Left hindlimb (tissue), 1 donor: ENCODE results near the gene PRKCA.

Experiments
- DNase-seq: peaks from one replicate; pipeline ENCODE4 v3.0.0-alpha.2; 2018

PRKCA gene

GRCh38 chr17:66789961-66790437 is 487.6 kb downstream of the PRKCA start:
- no peak for DNase-seq

DNA sequence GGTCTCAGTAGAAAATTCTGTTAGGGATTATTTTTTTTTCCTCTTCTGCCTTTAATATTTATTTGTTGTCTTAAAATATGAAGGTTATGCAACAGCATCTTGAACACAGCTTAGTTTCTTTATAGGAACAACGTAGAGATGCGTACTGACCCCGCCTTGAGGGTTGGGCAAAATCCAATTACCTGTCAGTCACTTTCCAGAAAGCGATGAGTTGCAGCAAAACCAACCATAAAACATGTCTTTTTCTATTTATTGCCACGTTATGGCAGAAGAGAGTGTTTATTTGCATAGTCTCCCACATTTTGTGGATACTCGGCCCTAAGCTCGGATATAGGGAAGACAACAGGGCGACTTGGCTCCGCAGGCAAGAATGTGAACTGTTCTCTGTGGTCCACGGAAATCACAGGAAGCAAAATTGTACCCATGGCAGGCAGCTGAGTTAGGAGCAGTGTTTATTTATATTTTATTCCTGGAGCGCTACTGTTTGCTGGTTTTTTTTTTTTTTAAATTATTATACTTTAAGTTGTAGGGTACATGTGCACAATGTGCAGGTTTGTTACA is 488.2 kb downstream of the PRKCA start:
- DNase-seq = no peak

DNA sequence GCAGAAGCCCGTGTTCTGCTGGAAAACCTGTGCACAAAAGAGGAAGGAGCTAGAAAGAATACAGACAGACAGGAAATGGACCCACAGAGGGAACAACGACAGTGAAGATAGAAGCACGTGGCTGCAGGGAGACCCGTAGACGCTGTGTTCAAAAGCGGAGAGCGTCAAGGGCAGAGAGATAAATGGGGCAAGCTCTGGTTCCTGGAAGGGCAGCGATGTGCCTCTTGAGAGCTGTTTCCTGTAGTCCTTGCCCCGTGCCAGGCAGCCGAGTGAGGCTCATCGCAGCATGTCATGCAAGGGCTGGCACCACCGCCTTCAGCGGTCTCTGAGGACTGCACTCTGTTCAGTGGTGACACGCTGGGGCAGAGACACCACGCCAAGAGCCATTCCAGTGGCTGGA is 488.9 kb downstream of the PRKCA start:
- DNase-seq = no peak

DNA sequence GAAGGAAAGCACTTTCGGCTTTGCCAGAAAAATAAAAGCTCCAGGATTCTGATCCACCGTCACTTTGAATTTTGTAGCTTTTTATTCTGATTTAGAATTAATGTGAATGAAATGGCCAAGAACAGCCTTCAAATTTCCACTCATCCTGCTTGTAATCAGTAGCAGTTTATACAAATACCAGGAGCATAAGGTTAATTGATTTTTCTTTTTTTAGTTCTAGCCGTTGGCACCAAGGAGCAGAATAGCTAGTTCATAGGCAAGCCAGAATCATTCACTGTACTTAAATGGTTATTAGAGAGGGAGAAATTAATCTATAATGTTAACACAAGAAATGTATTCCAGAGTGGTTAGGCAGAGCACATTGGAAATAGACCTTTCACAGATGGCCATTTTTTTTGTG is 491.4 kb downstream of the PRKCA start:
- DNase-seq = no peak

- DNase-seq = no peak
These were observed 493.1 kb downstream of the PRKCA start for GRCh38 chr17:66795486-66795885.

DNA sequence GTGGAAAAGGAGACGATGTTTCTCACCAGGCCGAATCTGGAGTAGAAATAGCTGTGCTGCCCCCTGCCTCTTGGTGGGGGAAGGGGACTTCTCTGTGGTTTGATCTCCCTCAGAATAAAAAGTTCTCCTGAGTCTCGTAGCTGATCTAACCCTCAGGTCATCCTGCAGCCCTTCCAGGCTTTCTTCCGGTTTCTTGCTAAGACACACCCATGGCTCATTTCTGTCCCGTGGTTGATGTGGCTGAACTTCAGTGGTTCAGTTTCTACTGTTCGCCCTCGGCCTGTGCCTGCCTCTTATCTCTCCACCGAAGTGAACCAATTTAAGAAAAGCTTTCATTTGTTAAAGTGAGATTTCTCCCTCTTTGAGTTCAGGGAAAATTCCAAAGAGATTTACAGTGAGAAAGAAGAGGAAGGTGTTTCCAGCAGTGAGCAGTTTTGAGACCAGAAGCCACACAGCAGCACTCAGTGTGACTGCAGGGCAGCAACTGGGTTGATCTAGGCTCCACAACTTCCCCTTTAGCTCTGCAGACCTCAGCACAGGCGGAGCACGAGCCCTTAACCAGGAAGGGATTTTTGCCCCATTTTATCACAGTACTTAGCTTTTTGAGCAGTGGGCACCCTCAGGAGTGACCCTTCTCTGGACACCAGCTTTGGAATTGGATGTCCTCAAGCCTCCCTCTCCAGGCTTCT is 497.6 kb downstream of the PRKCA start:
- no peak for DNase-seq

DNA sequence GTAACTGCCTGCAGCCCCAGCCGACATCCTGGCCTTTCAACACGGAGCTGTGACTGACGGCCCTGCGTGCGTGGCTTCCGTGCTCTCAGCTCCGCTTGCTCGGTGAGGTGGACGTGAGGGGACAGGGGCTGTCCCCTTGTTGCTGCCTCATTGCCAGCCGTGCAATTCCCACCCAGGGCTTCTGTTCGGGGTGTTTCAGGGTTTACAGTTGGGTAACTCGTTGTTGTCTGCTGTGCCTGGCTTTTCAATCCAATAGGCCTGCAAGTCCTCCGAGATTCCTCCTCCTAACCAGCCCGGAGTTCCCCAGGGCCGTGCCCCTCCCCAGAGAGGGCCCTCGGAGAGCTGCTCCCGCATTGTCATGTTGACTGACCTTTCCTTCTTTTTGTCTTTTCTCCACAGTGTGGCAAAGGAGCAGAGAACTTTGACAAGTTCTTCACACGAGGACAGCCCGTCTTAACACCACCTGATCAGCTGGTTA is 501.1 kb downstream of the PRKCA start:
- DNase-seq = no peak

GRCh38 chr17:66805567-66805966 is 503.2 kb downstream of the PRKCA start:
- no peak for DNase-seq

DNA sequence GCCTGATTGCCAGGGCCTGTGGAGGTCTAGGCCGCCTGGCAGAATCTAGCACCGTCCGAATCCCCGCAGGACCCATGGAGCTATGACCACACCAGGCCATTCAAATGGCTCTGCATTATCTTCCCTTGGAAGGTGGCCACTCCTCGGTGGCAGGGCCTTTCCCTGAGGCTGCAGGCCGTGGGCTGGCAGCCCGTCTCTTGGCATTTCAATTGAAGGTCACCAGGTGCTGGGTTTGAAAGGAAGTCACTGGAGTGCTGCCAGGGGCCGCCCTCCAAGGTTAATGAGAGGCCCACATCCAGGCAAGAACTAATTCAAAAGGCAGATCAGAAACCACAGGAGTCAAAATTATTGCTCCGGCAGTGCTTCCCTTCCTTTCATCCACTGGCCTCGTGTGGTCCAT is 504.8 kb downstream of the PRKCA start:
- DNase-seq = no peak

- no peak for DNase-seq
These were observed 507.0 kb downstream of the PRKCA start for GRCh38 chr17:66809408-66809807.

DNA sequence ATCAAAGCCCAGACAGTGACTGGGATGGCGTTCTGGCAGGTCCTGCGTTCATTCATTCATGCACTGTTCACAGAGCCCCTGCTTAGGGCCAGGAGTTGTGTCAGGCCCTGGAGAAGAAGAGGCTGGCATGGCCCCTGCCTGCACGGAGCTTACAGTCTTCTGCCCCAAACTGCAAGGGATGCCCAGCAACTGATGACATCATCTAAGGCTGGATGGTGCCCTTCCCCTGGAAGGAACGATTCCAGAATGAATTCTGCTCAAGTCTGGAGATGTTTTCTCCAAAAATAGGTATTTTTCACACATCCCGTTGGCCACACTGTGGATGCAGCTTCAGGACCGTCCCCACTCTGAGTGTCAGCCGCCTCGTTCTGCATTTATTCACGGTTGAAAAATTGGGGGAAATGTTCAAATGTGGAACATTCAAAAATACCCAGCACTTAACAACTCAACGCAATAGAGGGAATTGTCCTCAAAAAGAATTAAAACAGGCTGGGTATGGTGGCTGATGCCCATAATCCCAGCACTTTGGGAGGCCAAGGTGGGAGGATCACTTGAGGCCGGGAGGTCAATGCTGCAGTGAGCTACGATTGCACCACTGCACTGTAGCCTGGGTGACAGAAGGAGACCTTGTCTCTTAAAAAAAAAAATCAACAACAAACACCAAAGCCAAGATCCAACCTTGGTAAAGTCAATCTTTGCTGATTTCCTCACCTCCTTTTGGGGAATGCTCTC is 508.7 kb downstream of the PRKCA start:
- DNase-seq = no peak

DNA sequence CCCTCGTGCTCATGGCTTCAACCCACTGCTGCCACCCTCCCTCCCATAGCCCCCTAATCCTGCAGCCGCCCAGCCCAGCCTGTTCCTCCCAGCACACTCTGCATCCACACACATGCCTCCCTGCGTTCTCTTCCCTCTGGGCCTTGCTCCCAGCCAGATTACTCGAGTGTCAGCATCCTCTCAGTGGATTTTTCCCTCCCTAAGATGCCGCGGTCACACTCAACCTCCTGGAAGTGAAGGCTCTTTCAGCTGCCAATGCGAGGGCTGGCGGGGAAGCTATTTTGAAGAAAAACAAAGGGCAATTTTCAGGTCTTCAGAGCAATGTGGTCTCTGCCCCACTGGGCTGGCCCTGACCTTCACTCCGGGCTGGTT is 509.3 kb downstream of the PRKCA start:
- no peak for DNase-seq

- no peak for DNase-seq
These were observed 510.2 kb downstream of the PRKCA start for GRCh38 chr17:66812571-66812970.

DNA sequence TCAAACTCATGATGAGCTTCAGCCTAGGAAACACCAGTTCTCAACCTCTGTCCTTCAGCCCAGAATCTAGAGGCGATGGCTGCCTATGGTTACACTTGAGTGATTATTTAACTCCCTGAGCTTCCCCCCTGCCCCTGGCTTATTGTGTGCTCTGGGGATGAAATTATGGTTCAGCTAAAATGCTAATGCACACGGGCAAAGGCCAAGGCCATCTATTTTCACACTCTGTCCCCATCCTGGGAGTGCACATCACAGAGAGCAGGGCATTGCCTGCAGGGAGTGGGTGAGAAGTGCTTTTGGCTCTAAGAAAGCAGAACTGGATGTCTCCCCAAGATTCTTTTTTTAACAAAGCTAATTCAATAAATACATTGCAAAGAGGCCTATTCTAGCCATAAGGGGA is 510.9 kb downstream of the PRKCA start:
- DNase-seq = no peak

- DNase-seq = no peak
These were observed 511.6 kb downstream of the PRKCA start for GRCh38 chr17:66814026-66814425.

DNA sequence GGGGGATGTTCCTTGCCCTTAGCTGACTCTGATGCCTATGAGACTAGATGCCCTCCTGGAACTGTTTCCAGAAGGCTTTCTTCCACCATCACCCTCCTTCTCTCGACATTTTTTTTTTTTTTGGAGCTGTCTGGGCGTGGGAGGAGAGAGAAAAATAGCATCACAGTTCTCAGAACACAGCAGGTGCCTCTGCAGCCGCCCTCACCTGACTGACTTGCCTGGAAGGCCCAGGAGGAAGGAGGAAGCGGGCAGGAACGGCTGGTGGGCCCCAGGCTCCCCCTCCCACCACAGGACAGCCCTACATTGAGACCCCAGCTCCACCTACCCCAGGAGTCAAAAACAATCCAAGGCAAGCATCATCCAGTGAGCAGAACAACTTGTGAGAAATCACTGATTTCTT is 512.2 kb downstream of the PRKCA start:
- no peak for DNase-seq

DNA sequence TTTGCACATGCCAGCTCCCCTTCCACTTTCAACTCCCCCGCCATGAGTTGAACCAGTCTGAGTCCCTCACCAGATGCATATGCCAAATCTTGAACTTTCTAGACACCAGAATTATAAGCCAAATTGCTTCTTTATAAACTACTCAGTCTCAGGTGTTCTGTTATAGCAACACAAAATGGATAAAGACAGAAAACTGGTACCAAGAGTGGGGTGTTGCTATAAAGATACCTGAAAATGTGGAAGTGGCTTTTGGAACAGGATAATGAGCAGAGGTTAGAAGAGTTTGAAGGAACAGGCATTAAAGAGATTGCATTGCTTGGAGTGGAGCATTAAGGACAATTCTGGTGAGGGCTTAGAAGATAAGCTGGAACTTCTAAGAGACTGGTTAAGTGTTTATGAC is 515.3 kb downstream of the PRKCA start:
- DNase-seq = no peak

- DNase-seq = no peak
These were observed 517.1 kb downstream of the PRKCA start for GRCh38 chr17:66819466-66819865.

- no peak for DNase-seq
These were observed 519.6 kb downstream of the PRKCA start for GRCh38 chr17:66822009-66822408.

- DNase-seq = no peak
These were observed 524.4 kb downstream of the PRKCA start for GRCh38 chr17:66826856-66827255.

DNA sequence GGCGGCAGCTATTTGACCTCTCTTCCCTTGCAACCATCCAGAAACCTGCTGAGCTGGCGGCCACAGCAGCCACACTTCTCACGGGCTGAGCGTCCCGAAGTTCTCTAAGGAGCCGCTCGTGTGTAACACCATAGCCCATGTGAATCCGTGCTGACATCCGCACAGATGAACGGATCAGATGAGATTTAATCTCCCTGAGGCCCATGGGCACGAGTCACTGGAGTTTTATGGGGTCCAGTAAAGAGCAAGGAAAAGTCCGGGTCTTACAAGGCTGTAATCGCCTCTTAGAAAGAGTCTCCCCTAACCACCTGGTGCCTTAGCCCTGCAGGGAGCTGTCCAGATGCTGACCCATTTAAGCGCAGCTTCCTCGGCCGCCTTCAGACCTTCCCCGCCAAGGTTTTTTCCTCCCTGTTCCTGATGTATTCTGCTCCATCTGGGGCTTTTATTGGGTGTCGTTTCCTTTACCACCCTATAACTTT is 527.0 kb downstream of the PRKCA start:
- DNase-seq = peak; percentile 76

- DNase-seq = no peak
These were observed 527.5 kb downstream of the PRKCA start for GRCh38 chr17:66829883-66830282.

DNA sequence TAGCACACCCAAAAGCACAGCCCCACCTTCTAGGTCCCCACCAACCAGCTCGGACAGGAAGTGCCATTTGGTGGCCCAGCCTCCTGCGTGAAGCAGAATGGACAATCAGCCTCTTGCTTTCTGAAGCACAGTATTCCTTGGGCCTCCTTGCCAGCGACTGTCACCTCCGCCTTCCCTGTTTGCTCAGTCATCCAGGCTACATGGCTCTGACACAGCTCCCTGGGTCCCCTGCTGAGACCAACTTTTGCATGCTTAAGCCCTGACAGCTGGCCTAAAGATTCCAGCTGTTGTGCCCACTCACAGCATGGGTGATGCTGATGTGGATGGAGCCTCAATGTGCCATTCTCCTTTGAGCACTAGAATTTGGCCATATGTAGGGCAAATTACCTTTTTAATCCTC is 528.0 kb downstream of the PRKCA start:
- no peak for DNase-seq
